DMS53 treated with DMSO at 0.1 percent for 48 hours (cell line): ENCODE measurements around the gene AIFM3.
"Not testable (repeated sequence)": the region's sequence is repeated elsewhere in the genome, so short reads cannot be mapped to it uniquely, and the experiment has no call there.

ENCODE experiments used
- DNase-seq: peaks from one replicate; lab custom pipeline; 2025; ENCODE audit not compliant: unreplicated experiment; lab: John Stamatoyannopoulos, UW

AIFM3 gene

GRCh38 chr22:20966883-20967696 is at the start of gene AIFM3:
Gene AIFM3, plus strand, starts transcription at chr22:20967255. Its CDS starts 690 bp downstream, at chr22:20967945.
- DNase-seq = no peak

- no peak for DNase-seq
Measured at GRCh38 chr22:20918663-20919218, 48.3 kb upstream of the AIFM3 start.

GRCh38 chr22:20919718-20920117 is 47.3 kb upstream of the AIFM3 start:
- DNase-seq = no peak

- DNase-seq = no peak
Measured at GRCh38 chr22:20920881-20921203, 46.2 kb upstream of the AIFM3 start.

- DNase-seq = no peak
Measured at GRCh38 chr22:20922141-20922751, 44.8 kb upstream of the AIFM3 start.

GRCh38 chr22:20926243-20926642 is 40.8 kb upstream of the AIFM3 start:
- DNase-seq = no peak

GRCh38 chr22:20927940-20928572 is 39.0 kb upstream of the AIFM3 start:
- no peak for DNase-seq

- no peak for DNase-seq
Measured at GRCh38 chr22:20928573-20928967, 38.5 kb upstream of the AIFM3 start.

- DNase-seq = no peak
Measured at GRCh38 chr22:20930004-20930403, 37.1 kb upstream of the AIFM3 start.

- not testable (repeated sequence) for DNase-seq
Measured at GRCh38 chr22:20930435-20930834, 36.6 kb upstream of the AIFM3 start.

- DNase-seq = no peak
Measured at GRCh38 chr22:20931126-20931654, 35.9 kb upstream of the AIFM3 start.

- DNase-seq = no peak
Measured at GRCh38 chr22:20933910-20934309, 33.1 kb upstream of the AIFM3 start.

- DNase-seq = not testable (repeated sequence)
Measured at GRCh38 chr22:20935049-20935448, 32.0 kb upstream of the AIFM3 start.

- not testable (repeated sequence) for DNase-seq
Measured at GRCh38 chr22:20935780-20936539, 31.1 kb upstream of the AIFM3 start.

- peak; percentile 11 for DNase-seq
Measured at GRCh38 chr22:20937031-20937793, 29.8 kb upstream of the AIFM3 start.

GRCh38 chr22:20937794-20938671 is 29.0 kb upstream of the AIFM3 start:
- DNase-seq = no peak

- DNase-seq = not testable (repeated sequence)
Measured at GRCh38 chr22:20939457-20940185, 27.4 kb upstream of the AIFM3 start.

- no peak for DNase-seq
Measured at GRCh38 chr22:20940186-20940651, 26.8 kb upstream of the AIFM3 start.
